Measurements from ENCODE around the gene NKIRAS1.

GRCh38 chr3:23885210-23885609 is 31.6 kb downstream of the NKIRAS1 start:
- no peak for TF ChIP-seq CTCF (conservative IDR thresholded peaks at IDR 0.05 in 1 of 2, IDR thresholded peaks at IDR 0.05 in 1 of 2; ENCODE audit: low read depth in 1 of 2, low read length in 2 of 2)
- TF ChIP-seq EZH2 (IDR thresholded peaks at IDR 0.05; ENCODE audit: low read length, missing control alignments): no peak
